Activated B cell treated with CpG ODN at 0.5 μM for 24 hours (primary cell): ENCODE data around the gene SPSB2. TPM values are rescaled to one million over a fixed set of nuclear protein-coding genes. Genes with fewer than 3 reads are reported as not detected.
"Not testable (repeated sequence)": the region's sequence is repeated elsewhere in the genome, so short reads cannot be mapped to it uniquely, and the experiment has no call there.

Experiments
- ATAC-seq: fragments of 200-7000 bp; cut with Tn5 transposase; one replicate; pipeline ENCODE4 v1.10.0; 2021; ENCODE audit warnings: low read depth, mild to moderate bottlenecking, moderate library complexity
- CTCF ChIA-PET: fragments of 350-600 bp; sonication (Branson Sonifier 250); formaldehyde crosslinking; loops from one replicate; lab custom pipeline; 2021; ENCODE audit warnings: antibody characterized with exemption; lab: Charles Lee
- POLR2A ChIA-PET: fragments of 350-600 bp; sonication (Branson Sonifier 250); formaldehyde crosslinking; loops from one replicate; lab custom pipeline; 2021; ENCODE audit warnings: antibody characterized with exemption; lab: Charles Lee
- DNase-seq: peaks from one replicate; pipeline ENCODE4 v3.0.0; 2022
- H3K27ac Mint-ChIP-seq: one replicate; pipeline ENCODE4 v1.8.0; 2020; ENCODE audit warnings: mixed read lengths
- H3K27me3 Mint-ChIP-seq: one replicate; pipeline ENCODE4 v1.8.0; 2021; ENCODE audit warnings: mixed read lengths
- H3K36me3 Mint-ChIP-seq: one replicate; pipeline ENCODE4 v1.8.0; 2021; ENCODE audit warnings: low read depth, mixed read lengths
- H3K4me1 Mint-ChIP-seq: one replicate; pipeline ENCODE4 v1.8.0; 2021; ENCODE audit warnings: mixed read lengths
- H3K4me3 Mint-ChIP-seq: one replicate; pipeline ENCODE4 v1.8.0; 2020; ENCODE audit warnings: mild to moderate bottlenecking, mixed read lengths
- H3K9me3 Mint-ChIP-seq: one replicate; pipeline ENCODE4 v1.8.0; 2020; ENCODE audit warnings: mixed read lengths
- CTCF ChIP-seq: fragments of 200-600 bp; IDR thresholded peaks from one replicate; pipeline ENCODE4 v1.8.0; 2022; ENCODE audit warnings: antibody characterized with exemption, mild to moderate bottlenecking
- intact Hi-C: fragments of 100-400 bp; cut with micrococcal nuclease; formaldehyde crosslinking; loops from one replicate; pipeline ENCODE4 v1.15.1; 2024
- total RNA-seq: library from RNA; stranded (reverse); gene quantifications from 2 replicates; pipeline ENCODE4 v1.2.3, GENCODE V29; 2022

The SPSB2 gene
- total RNA-seq, 1 donor from 2014 or later = 14.4 TPM

- Mint-ChIP-seq H3K9me3 (no peaks in the 10 kb centered on the region), H3K4me3 (peak within 1 kb of the TSS; percentile 90), H3K27ac (peak within 1 kb of the TSS; percentile 61), H3K4me1 (peaks cover 30% of the 10 kb centered on the region), H3K36me3 (peaks cover 13% of the 10 kb centered on the region), H3K27me3 (peaks cover 2% of the 10 kb centered on the region)
- DNase-seq = peak; percentile 71
- ATAC-seq = peak; percentile 93
- CTCF ChIA-PET = interaction anchor here (0.9 to 1.3 kb wide), 3 partner anchors 9 to 45 kb away, joined by 3 to 5 read pairs (median 3); no protein-coding TSS in a partner anchor
- no peak for TF ChIP-seq CTCF
- POLR2A ChIA-PET = interaction anchor here (0.5 to 2.4 kb wide), 16 partner anchors 9 to 1022 kb away, joined by 3 to 13 read pairs (median 4); partner anchors contain the start of genes ATN1, C12orf57, LRRC23 and RNU7-1
- intact Hi-C loops = loop anchor here (1.0 kb wide), 3 partner anchors 10 to 41 kb away; partner anchors contain the start of genes LRRC23 and SPSB2
Measured at GRCh38 chr12:6914246-6914946, 41.3 kb upstream of the SPSB2 start, which contains the start of gene ENO2. Gene ENO2 (plus strand): TSS chr12:6914580. CDS start chr12:6915833, 1,253 bp downstream.

- Mint-ChIP-seq H3K4me3 (peak overlapping the region; percentile 9), H3K36me3 (peaks cover 11% of the 10 kb centered on the region), H3K4me1 (peaks cover 30% of the 10 kb centered on the region), H3K27me3 (peaks cover 2% of the 10 kb centered on the region), H3K9me3 (no peaks in the 10 kb centered on the region), H3K27ac (no peak overlapping the region)
- no peak for TF ChIP-seq CTCF
- DNase-seq = no peak
- no peak for ATAC-seq
- ChIA-PET CTCF (interaction anchor here (0.9 kb wide), 1 partner anchor 21 kb away, joined by 3 read pairs; no protein-coding TSS in a partner anchor), POLR2A (interaction anchor here (0.6 to 0.9 kb wide), 3 partner anchors 15 to 90 kb away, joined by 3 to 4 read pairs (median 3); partner anchors contain the start of genes C12orf57 and RNU7-1)
- intact Hi-C loops = no loop called here
Measured at GRCh38 chr12:6912164-6912935, 39.2 kb upstream of the SPSB2 start.

- Mint-ChIP-seq H3K27me3 (peaks cover 2% of the 10 kb centered on the region), H3K4me3 (no peak overlapping the region), H3K4me1 (peaks cover 13% of the 10 kb centered on the region)
Measured at GRCh38 chr12:6909421-6910145, 36.5 kb upstream of the SPSB2 start.

GRCh38 chr12:6908141-6908540 lies 35.0 kb upstream of the SPSB2 start:
- H3K27me3 Mint-ChIP-seq, H3K36me3 Mint-ChIP-seq, H3K9me3 Mint-ChIP-seq, DNase-seq, H3K4me1 Mint-ChIP-seq, H3K27ac Mint-ChIP-seq, H3K4me3 Mint-ChIP-seq, ATAC-seq, intact Hi-C loops: not testable (repeated sequence)
- ChIA-PET CTCF (interaction anchor here (1.5 kb wide), 1 partner anchor 36 kb away, joined by 8 read pairs; the partner anchor contains the start of gene SPSB2), POLR2A (interaction anchor here (0.6 to 2.3 kb wide), 7 partner anchors 10 to 60 kb away, joined by 3 to 14 read pairs (median 4); partner anchors contain the start of genes C12orf57 and RNU7-1)

More at GRCh38 chr12:6909421-6910145, 36.5 kb upstream of the SPSB2 start:
- ATAC-seq (no peak), DNase-seq (no peak)
- CTCF ChIA-PET = interaction anchor here (1.0 kb wide), 1 partner anchor 14 kb away, joined by 3 read pairs; no protein-coding TSS in a partner anchor
- H3K9me3 Mint-ChIP-seq = no peaks in the 10 kb centered on the region
- no peaks in the 10 kb centered on the region for H3K36me3 Mint-ChIP-seq
- intact Hi-C loops = no loop called here
- no peak overlapping the region for H3K27ac Mint-ChIP-seq
- TF ChIP-seq CTCF = no peak
- POLR2A ChIA-PET = interaction anchor here (2.3 kb wide), 1 partner anchor 18 kb away, joined by 8 read pairs; no protein-coding TSS in a partner anchor
